CD4-positive, CD25-positive, alpha-beta regulatory T cell (primary cell): ENCODE results near the gene LRMDA. TPM values are rescaled to one million over a fixed set of nuclear protein-coding genes. Genes with fewer than 3 reads are reported as not detected.

Source experiments
- ATAC-seq, 2 donors: fragments of 150-1000 bp; cut with Tn5 transposase; one replicate each; pipeline ENCODE4 v1.10.0; 2021; ENCODE audit warnings: low read depth in 2 of 2, moderate number of reproducible peaks in 2 of 2, moderate library complexity in 1 of 2
- DNase-seq, 3 donors: peaks; one replicate each; pipeline versions ENCODE4 v3.0.0 to v3.0.0-alpha.2; 2012 to 2022; ENCODE audit warnings: mixed read lengths in 1 of 3
- H3K27ac ChIP-seq: one replicate; pipeline ENCODE4 v1.7.0; 2013; ENCODE audit warnings: mild to moderate bottlenecking, low read length; ENCODE audit not compliant: insufficient read depth, poor library complexity, severe bottlenecking
- H3K27me3 ChIP-seq: one replicate; pipeline ENCODE4 v1.7.0; 2013; ENCODE audit warnings: low read length; ENCODE audit not compliant: control insufficient read depth, insufficient read depth
- H3K36me3 ChIP-seq: one replicate; pipeline ENCODE4 v1.7.0; 2013; ENCODE audit warnings: mild to moderate bottlenecking, low read length, moderate library complexity; ENCODE audit not compliant: control insufficient read depth, insufficient read depth
- H3K4me1 ChIP-seq: 2 replicates; pipeline ENCODE4 v1.7.0; 2013; ENCODE audit warnings: mild to moderate bottlenecking, low read length; ENCODE audit not compliant: insufficient read depth, control insufficient read depth, poor library complexity, severe bottlenecking
- H3K4me3 ChIP-seq: one replicate; pipeline ENCODE4 v1.7.0; 2013; ENCODE audit warnings: low read depth, mild to moderate bottlenecking, low read length, moderate library complexity
- H3K9me3 ChIP-seq, 2 experiments: 1 replicate in 1 of 2; 2 replicates in 1 of 2; pipeline ENCODE4 v1.7.0; 2013; ENCODE audit warnings: low read length in 2 of 2, mild to moderate bottlenecking in 1 of 2, moderate library complexity in 1 of 2; ENCODE audit not compliant: control insufficient read depth in 2 of 2
- H3K27ac Mint-ChIP-seq, 3 donors: one replicate each; pipeline ENCODE4 v1.8.0; 2020 to 2022; ENCODE audit warnings: mild to moderate bottlenecking in 3 of 3, mixed read lengths in 3 of 3, moderate library complexity in 2 of 3
- H3K27me3 Mint-ChIP-seq: one replicate; pipeline ENCODE4 v1.8.0; 2022; ENCODE audit warnings: mild to moderate bottlenecking, mixed read lengths
- H3K36me3 Mint-ChIP-seq: one replicate; pipeline ENCODE4 v1.8.0; 2020; ENCODE audit warnings: mixed read lengths
- H3K4me1 Mint-ChIP-seq, 4 donors: one replicate each; pipeline ENCODE4 v1.8.0; 2020 to 2022; ENCODE audit warnings: mixed read lengths in 4 of 4, mild to moderate bottlenecking in 1 of 4
- H3K4me3 Mint-ChIP-seq, 4 donors: one replicate each; pipeline ENCODE4 v1.8.0; 2020 to 2022; ENCODE audit warnings: mild to moderate bottlenecking in 4 of 4, mixed read lengths in 4 of 4, moderate library complexity in 3 of 4
- H3K9me3 Mint-ChIP-seq, 7 donors: one replicate each; pipeline ENCODE4 v1.8.0; 2020 to 2022; ENCODE audit warnings: mixed read lengths in 7 of 7, mild to moderate bottlenecking in 3 of 7, moderate library complexity in 2 of 7
- polyA plus RNA-seq, 4 donors: library from polyadenylated mRNA; unstranded; fragments of 300-500 nt; fragmentation: Illumina TruSeq; gene quantifications; one replicate each; pipeline ENCODE4 v1.2.3, GENCODE V29; 2021
- total RNA-seq: library from RNA; stranded (reverse); gene quantifications from one replicate; pipeline ENCODE4 v1.2.3, GENCODE V29; 2022

Gene LRMDA
- total and polyA plus RNA-seq, 5 donors from 2014 or later: 0.10 TPM; not detected in 4

GRCh38 chr10:76029782-76030181 lies 598.4 kb downstream of the LRMDA start:
- Mint-ChIP-seq H3K27ac (no peak overlapping the region), H3K4me3 (no peak overlapping the region), H3K36me3 (no peaks in the 10 kb centered on the region), H3K27me3 (no peaks in the 10 kb centered on the region), H3K9me3 (peaks cover 0 to 4% (median 0%) of the 10 kb centered on the region in 7 donors), H3K4me1 (no peaks in the 10 kb centered on the region)
- Histone ChIP-seq H3K4me1 (no peaks in the 10 kb centered on the region), H3K27me3 (no peaks in the 10 kb centered on the region), H3K4me3 (no peak overlapping the region), H3K27ac (no peak overlapping the region), H3K9me3 (no peaks in the 10 kb centered on the region), H3K36me3 (no peaks in the 10 kb centered on the region)
- ATAC-seq (no peak), DNase-seq (no peak)

DNA sequence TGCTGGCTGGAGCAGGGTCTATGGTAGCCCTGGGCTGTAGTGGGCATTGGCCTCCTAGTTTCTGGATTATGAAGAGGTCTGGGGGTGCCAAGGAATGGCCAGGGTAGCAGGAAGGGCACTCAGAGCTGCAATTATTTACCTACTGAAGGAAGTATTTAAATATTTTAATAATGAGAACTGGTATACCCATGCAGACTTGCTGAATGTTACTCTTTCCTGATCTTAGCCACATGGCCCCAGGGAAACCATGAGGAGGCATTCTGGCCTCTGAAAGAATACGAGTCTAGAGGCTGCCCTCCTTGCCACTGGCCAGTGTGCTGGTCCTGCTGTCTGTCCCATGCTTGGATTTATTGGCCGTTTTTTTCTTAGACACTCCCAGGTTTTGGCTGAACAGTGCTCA lies 599.7 kb downstream of the LRMDA start:
- no peaks in the 10 kb centered on the region for H3K9me3 ChIP-seq
- Mint-ChIP-seq H3K27me3 (no peaks in the 10 kb centered on the region), H3K27ac (no peak overlapping the region), H3K4me3 (no peak overlapping the region), H3K36me3 (no peaks in the 10 kb centered on the region), H3K4me1 (no peaks in the 10 kb centered on the region), H3K9me3 (peaks cover 0 to 4% (median 0%) of the 10 kb centered on the region in 7 donors)
- no peak overlapping the region for H3K27ac ChIP-seq
- H3K36me3 ChIP-seq: no peaks in the 10 kb centered on the region
- no peaks in the 10 kb centered on the region for H3K27me3 ChIP-seq
- no peak overlapping the region for H3K4me3 ChIP-seq
- DNase-seq (no peak), ATAC-seq (no peak)
- no peaks in the 10 kb centered on the region for H3K4me1 ChIP-seq

GRCh38 chr10:76031769-76032699 lies 600.6 kb downstream of the LRMDA start:
- no peaks in the 10 kb centered on the region for H3K36me3 Mint-ChIP-seq
- DNase-seq: no peak
- H3K27ac Mint-ChIP-seq: peak overlapping the region in 1 of 3 donors; percentile 88
- H3K36me3 ChIP-seq: no peaks in the 10 kb centered on the region
- no peak overlapping the region for H3K4me3 Mint-ChIP-seq
- H3K9me3 ChIP-seq: no peaks in the 10 kb centered on the region
- no peaks in the 10 kb centered on the region for H3K4me1 ChIP-seq
- H3K9me3 Mint-ChIP-seq: peaks cover 0 to 4% (median 0%) of the 10 kb centered on the region in 7 donors
- no peak overlapping the region for H3K27ac ChIP-seq
- ATAC-seq: no peak
- H3K27me3 Mint-ChIP-seq: no peaks in the 10 kb centered on the region
- no peak overlapping the region for H3K4me3 ChIP-seq
- H3K27me3 ChIP-seq: no peaks in the 10 kb centered on the region
- H3K4me1 Mint-ChIP-seq: peaks cover 0 to 2% (median 0%) of the 10 kb centered on the region in 4 donors

GRCh38 chr10:76032700-76033039 lies 601.2 kb downstream of the LRMDA start:
- no peak overlapping the region for H3K27ac ChIP-seq
- no peak overlapping the region for H3K4me3 Mint-ChIP-seq
- peaks cover 0 to 4% (median 0%) of the 10 kb centered on the region in 7 donors for H3K9me3 Mint-ChIP-seq
- no peaks in the 10 kb centered on the region for H3K36me3 Mint-ChIP-seq
- no peaks in the 10 kb centered on the region for H3K36me3 ChIP-seq
- peaks cover 0 to 2% (median 0%) of the 10 kb centered on the region in 4 donors for H3K4me1 Mint-ChIP-seq
- H3K9me3 ChIP-seq: no peaks in the 10 kb centered on the region
- no peak for ATAC-seq
- no peak for DNase-seq
- H3K4me1 ChIP-seq: no peaks in the 10 kb centered on the region
- no peaks in the 10 kb centered on the region for H3K27me3 Mint-ChIP-seq
- H3K4me3 ChIP-seq: no peak overlapping the region
- peak overlapping the region in 1 of 3 donors; percentile 88 for H3K27ac Mint-ChIP-seq
- H3K27me3 ChIP-seq: no peaks in the 10 kb centered on the region

DNA sequence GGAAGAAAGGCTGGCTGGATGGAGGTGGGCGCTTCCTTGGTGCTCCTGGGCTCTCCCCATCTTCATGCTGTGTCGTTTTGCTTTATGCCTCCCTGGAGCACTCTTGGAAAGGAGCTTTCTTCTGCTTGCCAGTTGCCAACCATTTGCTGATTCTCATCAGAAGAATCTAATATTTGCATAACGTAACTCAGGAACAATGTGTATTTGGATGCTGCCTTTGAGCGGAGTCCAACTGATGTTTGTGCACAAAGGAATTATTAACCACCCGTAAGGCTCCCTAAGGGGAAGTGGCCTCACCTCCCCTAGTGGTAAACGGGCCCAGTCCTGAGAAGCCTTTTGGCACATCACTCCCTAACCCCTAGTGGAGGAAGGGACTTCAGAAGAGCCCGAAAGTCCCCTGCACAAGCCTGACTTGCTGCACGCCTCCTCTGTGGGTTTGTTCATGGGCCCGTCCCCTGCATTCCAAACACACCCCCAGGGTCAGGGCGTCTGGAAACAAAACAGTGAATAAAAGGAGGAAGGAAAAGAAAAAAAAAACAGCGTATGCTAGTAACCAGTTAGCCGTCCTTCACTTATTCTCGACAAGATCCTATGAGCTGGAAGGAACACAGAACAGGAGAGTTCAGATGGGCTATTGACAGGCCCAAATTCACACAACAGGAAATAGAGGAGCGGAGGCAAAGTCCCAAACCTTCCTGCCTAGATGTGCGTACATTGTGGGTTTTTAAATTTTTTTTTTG lies 602.2 kb downstream of the LRMDA start:
- ATAC-seq (no peak), DNase-seq (no peak)
- Mint-ChIP-seq H3K9me3 (peaks cover 0 to 6% (median 2%) of the 10 kb centered on the region in 7 donors), H3K4me3 (no peak overlapping the region), H3K27me3 (no peaks in the 10 kb centered on the region), H3K27ac (peak overlapping the region in 1 of 3 donors; percentile 54), H3K4me1 (peaks cover 0 to 2% (median 0%) of the 10 kb centered on the region in 4 donors), H3K36me3 (no peaks in the 10 kb centered on the region)
- Histone ChIP-seq H3K9me3 (no peaks in the 10 kb centered on the region), H3K27ac (no peak overlapping the region), H3K4me3 (no peak overlapping the region), H3K4me1 (no peaks in the 10 kb centered on the region), H3K27me3 (no peaks in the 10 kb centered on the region), H3K36me3 (no peaks in the 10 kb centered on the region)

GRCh38 chr10:76034353-76035205 lies 603.2 kb downstream of the LRMDA start:
- no peaks in the 10 kb centered on the region for H3K4me1 ChIP-seq
- H3K27me3 ChIP-seq: no peaks in the 10 kb centered on the region
- no peak for DNase-seq
- H3K9me3 Mint-ChIP-seq: peaks cover 0 to 7% (median 2%) of the 10 kb centered on the region in 7 donors
- H3K36me3 Mint-ChIP-seq: no peaks in the 10 kb centered on the region
- no peak overlapping the region for H3K27ac Mint-ChIP-seq
- no peaks in the 10 kb centered on the region for H3K9me3 ChIP-seq
- H3K4me3 Mint-ChIP-seq: no peak overlapping the region
- peaks cover 0 to 2% (median 0%) of the 10 kb centered on the region in 4 donors for H3K4me1 Mint-ChIP-seq
- H3K27ac ChIP-seq: no peak overlapping the region
- H3K36me3 ChIP-seq: no peaks in the 10 kb centered on the region
- no peak overlapping the region for H3K4me3 ChIP-seq
- no peaks in the 10 kb centered on the region for H3K27me3 Mint-ChIP-seq
- no peak for ATAC-seq
